Measurements from ENCODE around the gene SEM1. TPM values are rescaled to one million over a fixed set of nuclear protein-coding genes. Genes with fewer than 3 reads are reported as not detected.

The SEM1 gene
- total RNA-seq, 5 donors from 2014 or later (not counting 1 experiment from before 2014, with no cell fraction given) = 17.8 to 34.8 (median 30.2) TPM

- Histone ChIP-seq H3K36me3 (ENCODE audit: control insufficient read depth in 2 of 2, extremely low read depth in 1 of 2, insufficient read depth in 1 of 2, low read length in 1 of 2) (no peaks in the 10 kb centered on the region), H3K27me3 (replicated peaks in 1 of 2; ENCODE audit: control insufficient read depth in 2 of 2, extremely low read depth in 1 of 2, insufficient read depth in 2 of 2, low read length in 1 of 2) (no peaks in the 10 kb centered on the region), H3K4me3 (ENCODE audit: control insufficient read depth in 1 of 2, extremely low read depth in 1 of 2, low read length in 1 of 2) (no peak overlapping the region), H3K4me1 (ENCODE audit: control insufficient read depth in 1 of 2, extremely low read depth in 1 of 2, insufficient read depth in 2 of 2, low read length in 2 of 2) (no peaks in the 10 kb centered on the region), H3K9me3 (no peaks in the 10 kb centered on the region), H3K27ac (ENCODE audit: low read length) (no peak overlapping the region)
- Mint-ChIP-seq H3K4me3 (no peak overlapping the region), H3K27ac (no peak overlapping the region), H3K9me3 (no peaks in the 10 kb centered on the region), H3K36me3 (no peaks in the 10 kb centered on the region), H3K27me3 (peaks cover 13 to 22% of the 10 kb centered on the region in 2 donors), H3K4me1 (no peaks in the 10 kb centered on the region)
- no CpG with 5 or more reads among the region's 2 CpGs for WGBS (ENCODE audit: insufficient coverage)
- POLR2A ChIA-PET = no interaction called here
- DNase-seq (no peak), ATAC-seq (replicated peaks in 1 of 4) (no peak)
- CTCF ChIA-PET = no interaction called here
Measured at GRCh38 chr7:96738705-96739104, 29.1 kb upstream of the SEM1 start.

DNA sequence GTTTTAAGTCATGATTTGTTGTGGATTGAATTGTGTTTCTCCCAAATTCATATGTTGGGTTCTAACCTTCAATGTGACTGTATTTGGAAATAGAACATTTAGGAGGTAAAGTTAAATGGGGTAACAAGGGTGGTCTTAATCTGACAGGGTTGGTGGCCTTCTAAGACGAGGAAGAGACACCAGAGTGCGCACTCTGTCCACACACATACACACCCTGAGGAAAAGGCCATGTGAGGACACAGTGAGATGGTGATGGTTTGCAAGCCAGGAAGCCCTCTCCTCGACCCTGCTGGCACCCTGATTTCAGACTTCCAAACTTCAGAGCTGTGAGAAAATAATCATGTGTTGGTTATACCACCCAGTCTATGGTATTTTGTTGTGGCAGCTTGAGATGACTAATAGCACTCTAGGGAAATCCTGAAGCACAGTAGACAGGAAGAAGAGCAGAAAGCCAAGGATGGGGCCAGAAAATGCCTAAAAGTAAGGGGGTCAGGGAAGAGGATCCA lies 28.0 kb upstream of the SEM1 start:
- POLR2A ChIA-PET = no interaction called here
- H3K27me3 Mint-ChIP-seq = peaks cover 13 to 22% of the 10 kb centered on the region in 2 donors

DNA sequence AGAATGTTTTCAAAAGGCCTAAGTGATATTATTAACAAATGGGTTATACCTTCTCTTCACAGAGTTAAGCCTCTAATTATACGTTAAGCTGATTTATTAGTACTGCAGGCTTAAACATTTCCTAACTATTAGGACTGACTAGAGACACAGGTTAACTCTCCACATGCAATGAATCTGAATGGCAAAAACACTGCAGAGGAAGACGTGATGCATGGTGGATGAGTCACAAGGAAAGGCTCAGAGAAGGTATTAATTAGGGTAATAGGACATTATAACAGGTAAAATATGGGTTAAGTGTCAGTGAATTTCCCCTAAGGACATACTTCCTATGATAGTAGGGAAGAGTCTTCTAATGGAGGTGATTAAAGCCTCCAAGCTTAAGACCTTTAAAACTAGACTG lies 24.7 kb upstream of the SEM1 start:
- Histone ChIP-seq H3K4me3 (ENCODE audit: control insufficient read depth in 1 of 2, extremely low read depth in 1 of 2, low read length in 1 of 2) (no peak overlapping the region), H3K27me3 (replicated peaks in 1 of 2; ENCODE audit: control insufficient read depth in 2 of 2, extremely low read depth in 1 of 2, insufficient read depth in 2 of 2, low read length in 1 of 2) (no peaks in the 10 kb centered on the region), H3K4me1 (ENCODE audit: control insufficient read depth in 1 of 2, extremely low read depth in 1 of 2, insufficient read depth in 2 of 2, low read length in 2 of 2) (no peaks in the 10 kb centered on the region), H3K36me3 (ENCODE audit: control insufficient read depth in 2 of 2, extremely low read depth in 1 of 2, insufficient read depth in 1 of 2, low read length in 1 of 2) (no peaks in the 10 kb centered on the region), H3K9me3 (no peaks in the 10 kb centered on the region), H3K27ac (ENCODE audit: low read length) (no peak overlapping the region)
- DNase-seq (no peak), ATAC-seq (replicated peaks in 1 of 4) (no peak)
- WGBS (ENCODE audit: insufficient coverage) = no CpG with 5 or more reads among the region's 2 CpGs
- no peaks in the 10 kb centered on the region for H3K36me3 Mint-ChIP-seq
- H3K27ac Mint-ChIP-seq = no peak overlapping the region
- H3K4me1 Mint-ChIP-seq = no peaks in the 10 kb centered on the region
- no peak overlapping the region for H3K4me3 Mint-ChIP-seq
- POLR2A ChIA-PET = no interaction called here
- H3K27me3 Mint-ChIP-seq = peaks cover 0 to 10% of the 10 kb centered on the region in 2 donors
- CTCF ChIA-PET = no interaction called here
- no peaks in the 10 kb centered on the region for H3K9me3 Mint-ChIP-seq

More for the DNA sequence above, 28.0 kb upstream of the SEM1 start:
- no peaks in the 10 kb centered on the region for H3K4me1 ChIP-seq (ENCODE audit: control insufficient read depth in 1 of 2, extremely low read depth in 1 of 2, insufficient read depth in 2 of 2, low read length in 2 of 2)
- ATAC-seq (replicated peaks in 1 of 4) (no peak), DNase-seq (no peak)
- Mint-ChIP-seq H3K27ac (no peak overlapping the region), H3K4me3 (no peak overlapping the region), H3K36me3 (no peaks in the 10 kb centered on the region), H3K4me1 (no peaks in the 10 kb centered on the region), H3K9me3 (no peaks in the 10 kb centered on the region)
- no peaks in the 10 kb centered on the region for H3K36me3 ChIP-seq (ENCODE audit: control insufficient read depth in 2 of 2, extremely low read depth in 1 of 2, insufficient read depth in 1 of 2, low read length in 1 of 2)
- H3K9me3 ChIP-seq = no peaks in the 10 kb centered on the region
- H3K4me3 ChIP-seq (ENCODE audit: control insufficient read depth in 1 of 2, extremely low read depth in 1 of 2, low read length in 1 of 2) = no peak overlapping the region
- CTCF ChIA-PET = interaction anchor here in 1 of 2 donors (1.4 kb wide), 1 partner anchor 293 kb away, joined by 4 read pairs; no protein-coding TSS in a partner anchor
- H3K27me3 ChIP-seq (replicated peaks in 1 of 2; ENCODE audit: control insufficient read depth in 2 of 2, extremely low read depth in 1 of 2, insufficient read depth in 2 of 2, low read length in 1 of 2) = no peaks in the 10 kb centered on the region
- 20% methylated on average over 1 of the region's 3 CpGs for WGBS (ENCODE audit: insufficient coverage)
- no peak overlapping the region for H3K27ac ChIP-seq (ENCODE audit: low read length)

DNA sequence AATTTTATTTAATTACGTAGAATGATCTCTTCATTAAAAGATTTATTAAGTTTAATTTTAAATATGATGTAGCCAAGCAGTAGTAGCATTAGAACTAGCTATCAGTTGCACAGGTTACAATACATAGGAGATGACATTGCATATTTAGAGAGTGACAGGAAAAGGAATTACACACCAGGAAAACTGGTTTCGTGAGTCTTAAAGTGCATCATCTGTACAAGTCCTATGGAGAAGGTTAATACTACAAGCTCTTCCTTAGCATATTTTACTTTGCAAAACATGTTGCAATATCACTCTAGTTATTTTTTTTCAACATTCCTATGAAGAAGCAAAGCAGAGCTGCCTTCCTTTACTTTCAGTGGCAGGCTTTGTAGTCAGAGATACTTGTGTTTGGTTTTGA lies 20.2 kb upstream of the SEM1 start:
- POLR2A ChIA-PET = interaction anchor here in 1 of 2 donors (0.6 kb wide), 1 partner anchor 412 kb away, joined by 4 read pairs; no protein-coding TSS in a partner anchor

GRCh38 chr7:96728139-96728538 lies 18.5 kb upstream of the SEM1 start:
- Mint-ChIP-seq H3K4me3 (no peak overlapping the region), H3K4me1 (no peaks in the 10 kb centered on the region), H3K36me3 (no peaks in the 10 kb centered on the region), H3K27ac (no peak overlapping the region), H3K27me3 (peaks cover 3 to 8% of the 10 kb centered on the region in 2 donors), H3K9me3 (no peaks in the 10 kb centered on the region)
- Histone ChIP-seq H3K4me1 (ENCODE audit: control insufficient read depth in 1 of 2, extremely low read depth in 1 of 2, insufficient read depth in 2 of 2, low read length in 2 of 2) (no peaks in the 10 kb centered on the region), H3K36me3 (ENCODE audit: control insufficient read depth in 2 of 2, extremely low read depth in 1 of 2, insufficient read depth in 1 of 2, low read length in 1 of 2) (no peaks in the 10 kb centered on the region), H3K9me3 (no peaks in the 10 kb centered on the region), H3K27me3 (replicated peaks in 1 of 2; ENCODE audit: control insufficient read depth in 2 of 2, extremely low read depth in 1 of 2, insufficient read depth in 2 of 2, low read length in 1 of 2) (no peaks in the 10 kb centered on the region), H3K4me3 (ENCODE audit: control insufficient read depth in 1 of 2, extremely low read depth in 1 of 2, low read length in 1 of 2) (no peak overlapping the region), H3K27ac (ENCODE audit: low read length) (no peak overlapping the region)
- ChIA-PET POLR2A (no interaction called here), CTCF (no interaction called here)
- WGBS (ENCODE audit: insufficient coverage) = 100% methylated on average over 3 of the region's 4 CpGs
- ATAC-seq (replicated peaks in 1 of 4) (no peak), DNase-seq (no peak)

More for the DNA sequence above, 20.2 kb upstream of the SEM1 start:
- WGBS (ENCODE audit: insufficient coverage) = no CpG with 5 or more reads among the region's 2 CpGs
- DNase-seq (no peak), ATAC-seq (replicated peaks in 1 of 4) (no peak)
- H3K27me3 ChIP-seq (replicated peaks in 1 of 2; ENCODE audit: control insufficient read depth in 2 of 2, extremely low read depth in 1 of 2, insufficient read depth in 2 of 2, low read length in 1 of 2) = no peaks in the 10 kb centered on the region
- Mint-ChIP-seq H3K4me1 (no peaks in the 10 kb centered on the region), H3K36me3 (no peaks in the 10 kb centered on the region), H3K27me3 (peaks cover under 1 to 9% of the 10 kb centered on the region in 2 donors), H3K27ac (no peak overlapping the region), H3K9me3 (no peaks in the 10 kb centered on the region), H3K4me3 (no peak overlapping the region)
- CTCF ChIA-PET = no interaction called here
- H3K4me1 ChIP-seq (ENCODE audit: control insufficient read depth in 1 of 2, extremely low read depth in 1 of 2, insufficient read depth in 2 of 2, low read length in 2 of 2) = no peaks in the 10 kb centered on the region
- no peak overlapping the region for H3K27ac ChIP-seq (ENCODE audit: low read length)
- no peaks in the 10 kb centered on the region for H3K9me3 ChIP-seq
- no peak overlapping the region for H3K4me3 ChIP-seq (ENCODE audit: control insufficient read depth in 1 of 2, extremely low read depth in 1 of 2, low read length in 1 of 2)
- no peaks in the 10 kb centered on the region for H3K36me3 ChIP-seq (ENCODE audit: control insufficient read depth in 2 of 2, extremely low read depth in 1 of 2, insufficient read depth in 1 of 2, low read length in 1 of 2)

DNA sequence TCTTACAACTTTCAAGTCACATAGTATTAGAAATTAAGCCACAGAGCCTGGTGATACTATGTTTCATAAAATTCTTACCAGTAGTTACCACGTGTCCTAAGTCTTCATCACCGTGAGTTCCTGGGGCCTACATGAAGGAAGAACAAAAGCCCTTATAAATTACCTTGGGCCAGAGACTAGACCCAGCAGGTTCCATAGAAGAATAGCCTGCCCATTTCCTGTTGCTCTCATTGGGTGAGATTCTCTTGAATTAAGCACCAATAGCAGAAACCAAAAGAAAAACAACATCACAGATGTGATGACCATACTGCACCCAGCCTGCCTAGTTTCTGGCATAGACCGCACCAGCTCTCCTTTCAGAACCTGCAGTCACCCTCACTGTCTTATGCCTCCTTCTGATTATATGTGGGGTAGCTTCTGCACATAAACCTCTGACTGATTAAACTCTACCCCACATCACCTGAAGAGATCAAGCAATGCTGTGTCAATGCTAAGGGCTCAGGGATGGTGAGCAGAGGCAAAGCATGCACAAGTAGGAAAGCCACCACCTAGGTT lies 18.0 kb upstream of the SEM1 start:
- Histone ChIP-seq H3K4me1 (ENCODE audit: control insufficient read depth in 1 of 2, extremely low read depth in 1 of 2, insufficient read depth in 2 of 2, low read length in 2 of 2) (no peaks in the 10 kb centered on the region), H3K27ac (ENCODE audit: low read length) (no peak overlapping the region), H3K36me3 (ENCODE audit: control insufficient read depth in 2 of 2, extremely low read depth in 1 of 2, insufficient read depth in 1 of 2, low read length in 1 of 2) (no peaks in the 10 kb centered on the region), H3K27me3 (replicated peaks in 1 of 2; ENCODE audit: control insufficient read depth in 2 of 2, extremely low read depth in 1 of 2, insufficient read depth in 2 of 2, low read length in 1 of 2) (no peaks in the 10 kb centered on the region), H3K4me3 (ENCODE audit: control insufficient read depth in 1 of 2, extremely low read depth in 1 of 2, low read length in 1 of 2) (no peak overlapping the region), H3K9me3 (no peaks in the 10 kb centered on the region)
- no peaks in the 10 kb centered on the region for H3K9me3 Mint-ChIP-seq
- no peak overlapping the region for H3K4me3 Mint-ChIP-seq
- DNase-seq (no peak), ATAC-seq (replicated peaks in 1 of 4) (no peak)
- CTCF ChIA-PET = no interaction called here
- no peaks in the 10 kb centered on the region for H3K36me3 Mint-ChIP-seq
- peaks cover 7 to 10% of the 10 kb centered on the region in 2 donors for H3K27me3 Mint-ChIP-seq
- no peaks in the 10 kb centered on the region for H3K4me1 Mint-ChIP-seq
- POLR2A ChIA-PET = no interaction called here
- no CpG with 5 or more reads among the region's 3 CpGs for WGBS (ENCODE audit: insufficient coverage)
- no peak overlapping the region for H3K27ac Mint-ChIP-seq

GRCh38 chr7:96723622-96724021 lies 14.0 kb upstream of the SEM1 start:
- POLR2A ChIA-PET = no interaction called here
- no peaks in the 10 kb centered on the region for H3K4me1 ChIP-seq (ENCODE audit: control insufficient read depth in 1 of 2, extremely low read depth in 1 of 2, insufficient read depth in 2 of 2, low read length in 2 of 2)
- no peak overlapping the region for H3K4me3 ChIP-seq (ENCODE audit: control insufficient read depth in 1 of 2, extremely low read depth in 1 of 2, low read length in 1 of 2)
- Mint-ChIP-seq H3K9me3 (no peaks in the 10 kb centered on the region), H3K4me3 (no peak overlapping the region), H3K27me3 (peaks cover 24 to 33% of the 10 kb centered on the region in 2 donors), H3K27ac (no peak overlapping the region), H3K36me3 (no peaks in the 10 kb centered on the region), H3K4me1 (no peaks in the 10 kb centered on the region)
- WGBS (ENCODE audit: insufficient coverage) = no CpG with 5 or more reads among the region's 4 CpGs
- ATAC-seq (replicated peaks in 1 of 4) (no peak), DNase-seq (no peak)
- H3K27ac ChIP-seq (ENCODE audit: low read length) = no peak overlapping the region
- H3K36me3 ChIP-seq (ENCODE audit: control insufficient read depth in 2 of 2, extremely low read depth in 1 of 2, insufficient read depth in 1 of 2, low read length in 1 of 2) = no peaks in the 10 kb centered on the region
- CTCF ChIA-PET = no interaction called here
- H3K9me3 ChIP-seq = no peaks in the 10 kb centered on the region
- peaks cover 0 to 3% of the 10 kb centered on the region in 2 experiments for H3K27me3 ChIP-seq (replicated peaks in 1 of 2; ENCODE audit: control insufficient read depth in 2 of 2, extremely low read depth in 1 of 2, insufficient read depth in 2 of 2, low read length in 1 of 2)

Measured in T-cell (primary cell).